ENCODE results near the gene PLCD3. TPM values are rescaled to one million over a fixed set of nuclear protein-coding genes. Genes with fewer than 3 reads are reported as not detected.

Gene PLCD3
- polyA plus RNA-seq, 1 donor = 13.7 TPM

GRCh38 chr17:45143767-45144198, 11.5 kb upstream of the PLCD3 start:
- Histone ChIP-seq H3K36me3 (ENCODE audit: control insufficient read depth, insufficient read depth, low read length) (no peaks in the 10 kb centered on the region), H3K9me3 (ENCODE audit: control insufficient read depth, low read depth, low read length) (no peaks in the 10 kb centered on the region), H3K4me3 (ENCODE audit: low read length) (peak overlapping the region; percentile 47), H3K4me1 (ENCODE audit: control insufficient read depth, insufficient read depth, low read length) (peaks cover 29% of the 10 kb centered on the region), H3K27me3 (ENCODE audit: control insufficient read depth, insufficient read depth, low read length) (no peaks in the 10 kb centered on the region), H3K27ac (ENCODE audit: low read length) (peak overlapping the region; percentile 75)
- DNase-seq = peak in 1 of 2 donors; percentile 61
- WGBS (ENCODE audit: insufficient coverage, low lambda C conversion rate) = no CpG with 5 or more reads among the region's 21 CpGs

GRCh38 chr17:45143094-45143670, 10.9 kb upstream of the PLCD3 start:
- DNase-seq = no peak
- no peaks in the 10 kb centered on the region for H3K27me3 ChIP-seq (ENCODE audit: control insufficient read depth, insufficient read depth, low read length)
- H3K36me3 ChIP-seq (ENCODE audit: control insufficient read depth, insufficient read depth, low read length) = peaks cover under 1% of the 10 kb centered on the region
- no peaks in the 10 kb centered on the region for H3K9me3 ChIP-seq (ENCODE audit: control insufficient read depth, low read depth, low read length)
- 100% methylated on average over 1 of the region's 13 CpGs for WGBS (ENCODE audit: insufficient coverage, low lambda C conversion rate)
- H3K27ac ChIP-seq (ENCODE audit: low read length) = peak overlapping the region; percentile 75
- no peak overlapping the region for H3K4me3 ChIP-seq (ENCODE audit: low read length)
- H3K4me1 ChIP-seq (ENCODE audit: control insufficient read depth, insufficient read depth, low read length) = peaks cover 29% of the 10 kb centered on the region

GRCh38 chr17:45139533-45139920, 7.2 kb upstream of the PLCD3 start:
- no CpG with 5 or more reads among the region's 4 CpGs for WGBS (ENCODE audit: insufficient coverage, low lambda C conversion rate)
- no peak for DNase-seq
- peaks cover 21% of the 10 kb centered on the region for H3K4me1 ChIP-seq (ENCODE audit: control insufficient read depth, insufficient read depth, low read length)

GRCh38 chr17:45138911-45139532, 6.7 kb upstream of the PLCD3 start:
- DNase-seq = no peak
- H3K36me3 ChIP-seq (ENCODE audit: control insufficient read depth, insufficient read depth, low read length) = peaks cover 4% of the 10 kb centered on the region
- no peaks in the 10 kb centered on the region for H3K27me3 ChIP-seq (ENCODE audit: control insufficient read depth, insufficient read depth, low read length)
- no peak overlapping the region for H3K27ac ChIP-seq (ENCODE audit: low read length)
- H3K4me1 ChIP-seq (ENCODE audit: control insufficient read depth, insufficient read depth, low read length) = peaks cover 18% of the 10 kb centered on the region
- no CpG with 5 or more reads among the region's 14 CpGs for WGBS (ENCODE audit: insufficient coverage, low lambda C conversion rate)
- H3K4me3 ChIP-seq (ENCODE audit: low read length) = no peak overlapping the region
- no peaks in the 10 kb centered on the region for H3K9me3 ChIP-seq (ENCODE audit: control insufficient read depth, low read depth, low read length)

More at GRCh38 chr17:45139533-45139920, 7.2 kb upstream of the PLCD3 start:
- no peak overlapping the region for H3K4me3 ChIP-seq (ENCODE audit: low read length)
- no peak overlapping the region for H3K27ac ChIP-seq (ENCODE audit: low read length)
- H3K27me3 ChIP-seq (ENCODE audit: control insufficient read depth, insufficient read depth, low read length) = no peaks in the 10 kb centered on the region
- peaks cover 4% of the 10 kb centered on the region for H3K36me3 ChIP-seq (ENCODE audit: control insufficient read depth, insufficient read depth, low read length)
- H3K9me3 ChIP-seq (ENCODE audit: control insufficient read depth, low read depth, low read length) = no peaks in the 10 kb centered on the region

GRCh38 chr17:45137561-45138305, 5.4 kb upstream of the PLCD3 start:
- no peak overlapping the region for H3K27ac ChIP-seq (ENCODE audit: low read length)
- peaks cover 12% of the 10 kb centered on the region for H3K4me1 ChIP-seq (ENCODE audit: control insufficient read depth, insufficient read depth, low read length)
- H3K27me3 ChIP-seq (ENCODE audit: control insufficient read depth, insufficient read depth, low read length) = no peaks in the 10 kb centered on the region
- H3K36me3 ChIP-seq (ENCODE audit: control insufficient read depth, insufficient read depth, low read length) = peaks cover 4% of the 10 kb centered on the region
- DNase-seq = no peak
- no peak overlapping the region for H3K4me3 ChIP-seq (ENCODE audit: low read length)
- peaks cover 7% of the 10 kb centered on the region for H3K9me3 ChIP-seq (ENCODE audit: control insufficient read depth, low read depth, low read length)
- WGBS (ENCODE audit: insufficient coverage, low lambda C conversion rate) = no CpG with 5 or more reads among the region's 11 CpGs

GRCh38 chr17:45136846-45137560, 4.7 kb upstream of the PLCD3 start:
- H3K27me3 ChIP-seq (ENCODE audit: control insufficient read depth, insufficient read depth, low read length) = no peaks in the 10 kb centered on the region
- no peak overlapping the region for H3K4me3 ChIP-seq (ENCODE audit: low read length)
- no CpG with 5 or more reads among the region's 12 CpGs for WGBS (ENCODE audit: insufficient coverage, low lambda C conversion rate)
- no peak for DNase-seq
- H3K36me3 ChIP-seq (ENCODE audit: control insufficient read depth, insufficient read depth, low read length) = peaks cover 4% of the 10 kb centered on the region
- no peak overlapping the region for H3K27ac ChIP-seq (ENCODE audit: low read length)
- H3K4me1 ChIP-seq (ENCODE audit: control insufficient read depth, insufficient read depth, low read length) = peaks cover 12% of the 10 kb centered on the region
- peaks cover 8% of the 10 kb centered on the region for H3K9me3 ChIP-seq (ENCODE audit: control insufficient read depth, low read depth, low read length)

- WGBS (ENCODE audit: insufficient coverage, low lambda C conversion rate) = no CpG with 5 or more reads among the region's 21 CpGs
- H3K36me3 ChIP-seq (ENCODE audit: control insufficient read depth, insufficient read depth, low read length) = peaks cover 4% of the 10 kb centered on the region
- DNase-seq = no peak
Observed at GRCh38 chr17:45135978-45136791, 3.9 kb upstream of the PLCD3 start.

GRCh38 chr17:45135192-45135977, 3.1 kb upstream of the PLCD3 start, which contains the start of gene ACBD4:
Gene ACBD4 (plus strand): TSS chr17:45135687. CDS start chr17:45136145, 458 bp downstream.
- peak; percentile 97 for DNase-seq
- Histone ChIP-seq H3K4me1 (ENCODE audit: control insufficient read depth, insufficient read depth, low read length) (peaks cover 26% of the 10 kb centered on the region), H3K4me3 (ENCODE audit: low read length) (peak within 1 kb of the TSS; percentile 57), H3K9me3 (ENCODE audit: control insufficient read depth, low read depth, low read length) (peaks cover 8% of the 10 kb centered on the region), H3K36me3 (ENCODE audit: control insufficient read depth, insufficient read depth, low read length) (peaks cover 4% of the 10 kb centered on the region), H3K27ac (ENCODE audit: low read length) (peak within 1 kb of the TSS; percentile 1), H3K27me3 (ENCODE audit: control insufficient read depth, insufficient read depth, low read length) (no peaks in the 10 kb centered on the region)
- no CpG with 5 or more reads among the region's 40 CpGs for WGBS (ENCODE audit: insufficient coverage, low lambda C conversion rate)

More at GRCh38 chr17:45135978-45136791, 3.9 kb upstream of the PLCD3 start:
- Histone ChIP-seq H3K27ac (ENCODE audit: low read length) (peak overlapping the region; percentile 1), H3K4me3 (ENCODE audit: low read length) (peak overlapping the region; percentile 57), H3K4me1 (ENCODE audit: control insufficient read depth, insufficient read depth, low read length) (peaks cover 18% of the 10 kb centered on the region), H3K9me3 (ENCODE audit: control insufficient read depth, low read depth, low read length) (peaks cover 8% of the 10 kb centered on the region), H3K27me3 (ENCODE audit: control insufficient read depth, insufficient read depth, low read length) (no peaks in the 10 kb centered on the region)
